ENCODE measurements around the gene IGFN1.

- no peak for TF ChIP-seq CTCF (IDR thresholded peaks at IDR 0.05 in 8 of 11, conservative IDR thresholded peaks at IDR 0.05 in 3 of 11)
- no peak for TF ChIP-seq POLR2A (IDR thresholded peaks at IDR 0.05)
Measured at GRCh38 chr1:201213926-201214325, 23.3 kb downstream of the IGFN1 start.
